Brain microvascular endothelial cell (primary cell): ENCODE results near the gene STX16.

Experiments
- DNase-seq: peaks from one replicate; pipeline ENCODE4 v3.0.0-alpha.2; 2020
- H3K27ac ChIP-seq: fragments of 250-450 bp; sonication (Bioruptor Pico); 2 replicates; pipeline ENCODE4 v1.5.1; 2020; ENCODE audit warnings: mild to moderate bottlenecking, moderate library complexity
- H3K27me3 ChIP-seq: fragments of 250-450 bp; sonication (Bioruptor Pico); replicated peaks from 2 replicates; pipeline ENCODE4 v1.5.1; 2020; ENCODE audit warnings: mild to moderate bottlenecking
- H3K36me3 ChIP-seq: fragments of 250-450 bp; sonication (Bioruptor Pico); replicated peaks from 2 replicates; pipeline ENCODE4 v1.5.1; 2020; ENCODE audit warnings: mild to moderate bottlenecking
- H3K4me3 ChIP-seq: 2 replicates; pipeline ENCODE4 v1.5.1; 2011; ENCODE audit warnings: low read depth, mild to moderate bottlenecking, control low read depth, low read length, moderate library complexity
- CTCF ChIP-seq: IDR thresholded peaks from 2 replicates; pipeline ENCODE4 v1.5.1; 2011; ENCODE audit warnings: low read depth, mild to moderate bottlenecking, moderate library complexity, low read length, control low read depth, inconsistent platforms; ENCODE audit errors: missing control alignments
- in situ Hi-C: cut with HindIII; loops from 2 replicates; pipeline ENCODE4 v1.10.0; 2017; ENCODE audit warnings: low sequenced_read_pairs, low pct_ligation_motif_present

Gene STX16

GRCh38 chr20:58621906-58622548 is 29.1 kb upstream of the STX16 start:
- no peak for DNase-seq
- Histone ChIP-seq H3K27ac (no peak overlapping the region), H3K4me3 (no peak overlapping the region), H3K36me3 (no peaks in the 10 kb centered on the region), H3K27me3 (no peaks in the 10 kb centered on the region)
- TF ChIP-seq CTCF, result peak; percentile 57
- in situ Hi-C loops, result no loop called here

- Histone ChIP-seq H3K36me3 (no peaks in the 10 kb centered on the region), H3K27me3 (no peaks in the 10 kb centered on the region), H3K27ac (peak overlapping the region; percentile 91), H3K4me3 (peak overlapping the region; percentile 40)
- peak; percentile 39 for DNase-seq
- in situ Hi-C loops, result no loop called here
- TF ChIP-seq CTCF, result peak; percentile 10
Measured at GRCh38 chr20:58622671-58623578, 28.2 kb upstream of the STX16 start.

GRCh38 chr20:58623579-58624473 is 27.3 kb upstream of the STX16 start:
- peak overlapping the region; percentile 91 for H3K27ac ChIP-seq
- in situ Hi-C loops, result no loop called here

GRCh38 chr20:58624687-58625086 is 26.4 kb upstream of the STX16 start:
- H3K27ac ChIP-seq, result peak overlapping the region; percentile 91

More at GRCh38 chr20:58623579-58624473, 27.3 kb upstream of the STX16 start:
- Histone ChIP-seq H3K27me3 (no peaks in the 10 kb centered on the region), H3K36me3 (no peaks in the 10 kb centered on the region), H3K4me3 (peak overlapping the region; percentile 40)
- peak; percentile 96 for DNase-seq
- TF ChIP-seq CTCF, result no peak

More at GRCh38 chr20:58624687-58625086, 26.4 kb upstream of the STX16 start:
- no peak for DNase-seq
- Histone ChIP-seq H3K27me3 (no peaks in the 10 kb centered on the region), H3K36me3 (no peaks in the 10 kb centered on the region), H3K4me3 (no peak overlapping the region)
- in situ Hi-C loops, result no loop called here
- TF ChIP-seq CTCF, result no peak
